ENCODE data around the gene SMARCD3. TPM values are rescaled to one million over a fixed set of nuclear protein-coding genes. Genes with fewer than 3 reads are reported as not detected.

SMARCD3 gene
- total RNA-seq, 6 experiments from 2014 or later: 28.0 to 32.9 (median 31.2) TPM

DNA sequence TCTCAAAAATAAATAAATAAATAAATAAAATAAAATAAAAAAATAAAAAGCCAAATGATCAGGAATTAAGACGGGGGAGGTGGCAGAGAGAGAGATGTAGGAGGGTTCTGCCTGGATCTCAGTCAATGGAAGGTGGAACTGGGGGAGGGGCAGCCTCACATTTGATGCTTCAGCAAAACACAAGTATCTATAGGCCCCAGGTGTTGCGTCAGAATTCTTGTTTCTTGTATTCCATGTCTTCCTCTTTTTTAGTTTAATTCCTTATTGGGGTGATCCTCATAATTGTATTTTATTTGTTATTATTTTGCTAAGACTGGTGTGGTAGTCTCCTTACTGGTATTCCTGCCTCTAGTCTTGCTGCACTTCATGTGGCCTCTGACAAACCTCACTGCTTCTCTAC is 41.4 kb upstream of the SMARCD3 start:
- Mint-ChIP-seq H3K4me3 (no peak overlapping the region), H3K27me3 (ENCODE audit: insufficient read depth) (peaks cover 7% of the 10 kb centered on the region), H3K9me3 (no peaks in the 10 kb centered on the region), H3K4me1 (ENCODE audit: low read depth) (no peaks in the 10 kb centered on the region), H3K36me3 (ENCODE audit: low read depth) (no peaks in the 10 kb centered on the region), H3K27ac (no peak overlapping the region)
- DNase-seq: no peak
- TF ChIP-seq, protein P1, sequence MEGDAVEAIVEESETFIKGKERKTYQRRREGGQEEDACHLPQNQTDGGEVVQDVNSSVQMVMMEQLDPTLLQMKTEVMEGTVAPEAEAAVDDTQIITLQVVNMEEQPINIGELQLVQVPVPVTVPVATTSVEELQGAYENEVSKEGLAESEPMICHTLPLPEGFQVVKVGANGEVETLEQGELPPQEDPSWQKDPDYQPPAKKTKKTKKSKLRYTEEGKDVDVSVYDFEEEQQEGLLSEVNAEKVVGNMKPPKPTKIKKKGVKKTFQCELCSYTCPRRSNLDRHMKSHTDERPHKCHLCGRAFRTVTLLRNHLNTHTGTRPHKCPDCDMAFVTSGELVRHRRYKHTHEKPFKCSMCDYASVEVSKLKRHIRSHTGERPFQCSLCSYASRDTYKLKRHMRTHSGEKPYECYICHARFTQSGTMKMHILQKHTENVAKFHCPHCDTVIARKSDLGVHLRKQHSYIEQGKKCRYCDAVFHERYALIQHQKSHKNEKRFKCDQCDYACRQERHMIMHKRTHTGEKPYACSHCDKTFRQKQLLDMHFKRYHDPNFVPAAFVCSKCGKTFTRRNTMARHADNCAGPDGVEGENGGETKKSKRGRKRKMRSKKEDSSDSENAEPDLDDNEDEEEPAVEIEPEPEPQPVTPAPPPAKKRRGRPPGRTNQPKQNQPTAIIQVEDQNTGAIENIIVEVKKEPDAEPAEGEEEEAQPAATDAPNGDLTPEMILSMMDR (IDR thresholded peaks at IDR 0.05): no peak

DNA sequence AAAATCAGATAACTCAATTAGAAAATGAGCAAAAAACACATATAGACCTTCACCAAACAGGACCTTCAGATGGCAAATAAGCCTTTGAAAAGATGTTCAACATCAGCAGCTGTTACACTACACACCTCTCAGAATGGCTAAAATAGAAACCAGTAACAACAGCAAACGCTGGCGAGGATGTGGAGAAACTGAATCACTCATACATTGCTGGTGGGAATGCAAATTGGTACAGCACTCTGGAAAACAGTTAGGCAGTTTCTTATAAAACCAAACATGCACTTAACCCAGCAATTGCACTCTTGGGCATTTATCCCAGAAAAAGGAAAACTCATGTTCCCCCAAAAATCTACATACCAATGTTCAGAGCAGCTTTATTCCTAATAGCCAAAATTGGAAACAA is 37.7 kb upstream of the SMARCD3 start:
- H3K9me3 Mint-ChIP-seq: peaks cover 8% of the 10 kb centered on the region
- TF ChIP-seq, protein P1 (IDR thresholded peaks at IDR 0.05): no peak
- peaks cover 23% of the 10 kb centered on the region for H3K27me3 Mint-ChIP-seq (ENCODE audit: insufficient read depth)
- peak; percentile 6 for DNase-seq
- H3K4me1 Mint-ChIP-seq (ENCODE audit: low read depth): no peaks in the 10 kb centered on the region
- H3K36me3 Mint-ChIP-seq (ENCODE audit: low read depth): no peaks in the 10 kb centered on the region
- H3K27ac Mint-ChIP-seq: no peak overlapping the region
- H3K4me3 Mint-ChIP-seq: no peak overlapping the region

DNA sequence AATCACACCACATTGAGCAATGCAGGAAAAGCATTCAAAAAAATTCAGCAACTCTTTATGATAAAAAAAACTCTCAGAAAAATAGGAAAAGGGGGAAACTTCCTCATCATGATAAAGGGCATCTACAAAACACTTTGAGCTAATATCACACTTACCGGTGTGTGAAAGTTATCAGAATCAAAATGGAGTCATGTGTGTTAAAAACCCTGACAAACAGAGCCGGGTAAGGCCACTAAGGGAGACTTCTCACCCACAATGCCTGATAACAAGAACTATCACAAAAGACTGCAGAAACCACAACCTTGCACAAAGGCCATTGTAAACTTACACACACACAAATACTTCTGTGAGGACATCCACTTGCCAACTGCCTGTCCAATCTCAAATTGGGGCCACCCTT is 34.8 kb upstream of the SMARCD3 start:
- H3K4me3 Mint-ChIP-seq: no peak overlapping the region
- TF ChIP-seq, protein P1 (IDR thresholded peaks at IDR 0.05): no peak
- H3K36me3 Mint-ChIP-seq (ENCODE audit: low read depth): no peaks in the 10 kb centered on the region
- peaks cover 8% of the 10 kb centered on the region for H3K9me3 Mint-ChIP-seq
- H3K4me1 Mint-ChIP-seq (ENCODE audit: low read depth): no peaks in the 10 kb centered on the region
- no peak overlapping the region for H3K27ac Mint-ChIP-seq
- DNase-seq: no peak
- H3K27me3 Mint-ChIP-seq (ENCODE audit: insufficient read depth): peaks cover 38% of the 10 kb centered on the region

DNA sequence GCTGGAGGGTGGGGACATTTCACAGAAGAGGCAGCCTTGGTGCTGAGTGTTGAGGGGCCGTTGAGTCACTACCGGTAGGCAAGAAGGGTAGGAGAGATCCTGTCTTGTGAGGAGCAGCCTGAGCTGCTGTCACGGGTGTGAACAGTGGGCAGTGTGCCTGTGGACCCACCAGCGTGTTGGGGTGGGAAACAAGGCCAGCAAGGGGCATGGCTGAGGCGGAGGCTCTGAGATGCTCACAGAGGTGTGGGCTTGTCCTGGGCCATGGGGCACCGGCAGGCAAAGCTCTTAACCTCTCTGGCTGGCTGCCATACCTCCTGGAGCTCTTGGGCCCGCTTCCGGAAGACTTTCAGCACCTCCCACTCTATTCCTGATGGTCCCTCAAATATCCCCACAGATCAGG is 33.6 kb upstream of the SMARCD3 start:
- no peaks in the 10 kb centered on the region for H3K4me1 Mint-ChIP-seq (ENCODE audit: low read depth)
- H3K9me3 Mint-ChIP-seq: peaks cover 8% of the 10 kb centered on the region
- DNase-seq: no peak
- H3K4me3 Mint-ChIP-seq: no peak overlapping the region
- TF ChIP-seq, protein P1 (IDR thresholded peaks at IDR 0.05): no peak
- H3K27me3 Mint-ChIP-seq (ENCODE audit: insufficient read depth): peaks cover 38% of the 10 kb centered on the region
- H3K36me3 Mint-ChIP-seq (ENCODE audit: low read depth): no peaks in the 10 kb centered on the region
- H3K27ac Mint-ChIP-seq: no peak overlapping the region

DNA sequence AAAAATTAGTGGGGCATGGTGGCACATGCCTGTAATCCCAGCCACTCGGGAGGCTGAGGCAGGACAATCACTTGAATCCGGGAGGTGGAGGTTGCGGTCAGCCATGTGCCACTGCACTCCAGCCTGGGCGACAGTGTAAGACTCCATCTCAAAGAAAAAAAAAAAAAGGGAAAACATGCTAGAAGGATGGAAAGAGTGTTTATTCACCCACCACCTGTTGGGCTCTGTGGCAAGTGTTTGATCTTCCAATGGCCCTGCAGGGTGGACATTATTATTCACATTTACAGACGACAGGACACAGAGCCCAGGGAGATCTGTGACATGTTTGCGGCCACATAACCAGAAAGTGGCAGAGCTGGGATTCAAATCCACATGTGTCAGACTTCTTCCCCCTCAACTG is 33.2 kb upstream of the SMARCD3 start:
- Mint-ChIP-seq H3K9me3 (peaks cover 8% of the 10 kb centered on the region), H3K27me3 (ENCODE audit: insufficient read depth) (peaks cover 38% of the 10 kb centered on the region), H3K36me3 (ENCODE audit: low read depth) (no peaks in the 10 kb centered on the region), H3K4me3 (no peak overlapping the region), H3K27ac (no peak overlapping the region), H3K4me1 (ENCODE audit: low read depth) (no peaks in the 10 kb centered on the region)
- no peak for DNase-seq
- TF ChIP-seq, protein P1 (IDR thresholded peaks at IDR 0.05): no peak

All from HFFc6 (cell line).